HUES64 (cell line): ENCODE data around the gene ADISSP. TPM values are rescaled to one million over a fixed set of nuclear protein-coding genes. Genes with fewer than 3 reads are reported as not detected.

Experiments
- H3K27ac ChIP-seq: 2 replicates; pipeline ENCODE4 v1.7.0; 2013; ENCODE audit warnings: low read depth, low read length, inconsistent platforms
- H3K27me3 ChIP-seq: 2 replicates; pipeline ENCODE4 v1.6.1; 2013; ENCODE audit warnings: mild to moderate bottlenecking, low read length; ENCODE audit not compliant: insufficient read depth
- H3K36me3 ChIP-seq: 2 replicates; pipeline ENCODE4 v1.6.1; 2013; ENCODE audit warnings: mild to moderate bottlenecking, low read length; ENCODE audit not compliant: insufficient read depth
- H3K4me1 ChIP-seq: 2 replicates; pipeline ENCODE4 v1.6.1; 2013; ENCODE audit warnings: mild to moderate bottlenecking, low read length, moderate library complexity; ENCODE audit not compliant: insufficient read depth
- H3K4me3 ChIP-seq: 2 replicates; pipeline ENCODE4 v1.5.1; 2013; ENCODE audit warnings: mild to moderate bottlenecking, low read length, moderate library complexity
- H3K9ac ChIP-seq: 2 replicates; pipeline ENCODE4 v1.6.1; 2013; ENCODE audit warnings: mild to moderate bottlenecking, low read depth, low read length
- H3K9me3 ChIP-seq: 2 replicates; pipeline ENCODE4 v1.6.1; 2013; ENCODE audit warnings: low read depth, low read length; ENCODE audit not compliant: insufficient read depth
- WGBS: fragments of 150-250, 120-280 bp; methylation state at CpG from one replicate; pipeline ENCODE4 v1.1.7; 2013; ENCODE audit warnings: missing lambda C conversion rate; 5-methylcytosine and 5-hydroxymethylcytosine counted together
- polyA plus RNA-seq, 2 experiments: library from polyadenylated mRNA; stranded (reverse); fragments of 50-300 nt; gene quantifications; one replicate each; pipeline ENCODE4 v1.2.3, GENCODE V29; 2013

The ADISSP gene
- polyA plus RNA-seq (2013, experiment 1 of 2), result 78.0 TPM
- polyA plus RNA-seq (2013, experiment 2 of 2), result 81.8 TPM

- Histone ChIP-seq H3K4me3 (peak within 1 kb of the TSS; percentile 89), H3K9ac (peak within 1 kb of the TSS; percentile 83), H3K27me3 (no peaks in the 10 kb centered on the region), H3K27ac (peak within 1 kb of the TSS; percentile 84), H3K4me1 (peaks cover 9% of the 10 kb centered on the region), H3K9me3 (no peaks in the 10 kb centered on the region), H3K36me3 (0 out of 2 replicates have a peak, but pooled peaks cover 4% of the 10 kb centered on the region)
- WGBS, result under 1% methylated on average over 80 of the region's 80 CpGs
These were observed at the start of gene ADISSP for GRCh38 chr20:3767427-3768341. ADISSP (minus strand) TSS chr20:3767753; CDS start chr20:3760100, 7,653 bp downstream.

GRCh38 chr20:3815703-3816315 lies 48.3 kb upstream of the ADISSP start:
- Histone ChIP-seq H3K27me3 (no peaks in the 10 kb centered on the region), H3K9me3 (no peaks in the 10 kb centered on the region), H3K9ac (no peak overlapping the region), H3K27ac (no peak overlapping the region), H3K4me3 (no peak overlapping the region), H3K36me3 (no peaks in the 10 kb centered on the region), H3K4me1 (no peaks in the 10 kb centered on the region)
- 83% methylated on average over 9 of the region's 9 CpGs for WGBS

GRCh38 chr20:3814928-3815495 lies 47.5 kb upstream of the ADISSP start:
- H3K27me3 ChIP-seq, result no peaks in the 10 kb centered on the region
- 86% methylated on average over 7 of the region's 7 CpGs for WGBS
- H3K27ac ChIP-seq, result no peak overlapping the region
- H3K9ac ChIP-seq, result no peak overlapping the region
- H3K9me3 ChIP-seq, result no peaks in the 10 kb centered on the region
- no peak overlapping the region for H3K4me3 ChIP-seq
- no peaks in the 10 kb centered on the region for H3K36me3 ChIP-seq
- no peaks in the 10 kb centered on the region for H3K4me1 ChIP-seq

DNA sequence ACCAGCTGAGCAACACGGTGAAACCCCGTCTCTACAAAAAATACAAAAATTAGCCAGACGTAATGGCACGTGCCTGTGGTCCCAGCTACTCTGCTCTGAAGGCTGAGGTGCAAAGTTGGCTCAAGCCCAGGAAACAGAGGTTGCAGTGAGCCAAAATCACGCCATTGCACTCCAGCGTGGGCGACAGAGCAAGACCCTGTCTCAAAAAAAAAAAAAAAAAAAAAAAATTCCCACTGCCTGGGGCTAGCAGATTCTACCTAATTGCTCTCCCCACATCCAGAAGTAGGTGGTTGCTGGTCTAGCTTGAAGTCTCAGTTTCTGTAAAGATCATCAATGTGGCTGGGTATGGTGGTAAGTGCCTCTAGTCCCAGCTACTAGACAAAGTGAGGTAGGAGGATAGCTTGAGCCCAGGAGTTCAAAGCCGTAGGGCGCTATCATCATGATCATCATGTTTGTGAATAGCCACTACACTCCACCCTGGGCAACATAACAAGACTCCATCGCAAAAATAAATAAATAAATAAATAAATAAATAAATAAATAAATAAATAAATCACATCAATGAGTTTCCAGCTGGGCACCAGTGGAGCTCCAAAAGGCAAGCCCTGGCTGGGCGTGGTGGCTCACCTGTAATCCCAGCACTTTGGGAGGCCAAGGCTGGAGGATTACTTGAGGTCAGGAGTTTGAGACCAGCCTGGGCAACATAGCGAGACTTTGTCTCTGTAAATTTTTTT lies 46.5 kb upstream of the ADISSP start:
- Histone ChIP-seq H3K4me3 (no peak overlapping the region), H3K9ac (no peak overlapping the region), H3K27me3 (no peaks in the 10 kb centered on the region), H3K27ac (no peak overlapping the region), H3K4me1 (no peaks in the 10 kb centered on the region), H3K36me3 (no peaks in the 10 kb centered on the region), H3K9me3 (no peaks in the 10 kb centered on the region)
- WGBS, result 94% methylated on average over 11 of the region's 12 CpGs

DNA sequence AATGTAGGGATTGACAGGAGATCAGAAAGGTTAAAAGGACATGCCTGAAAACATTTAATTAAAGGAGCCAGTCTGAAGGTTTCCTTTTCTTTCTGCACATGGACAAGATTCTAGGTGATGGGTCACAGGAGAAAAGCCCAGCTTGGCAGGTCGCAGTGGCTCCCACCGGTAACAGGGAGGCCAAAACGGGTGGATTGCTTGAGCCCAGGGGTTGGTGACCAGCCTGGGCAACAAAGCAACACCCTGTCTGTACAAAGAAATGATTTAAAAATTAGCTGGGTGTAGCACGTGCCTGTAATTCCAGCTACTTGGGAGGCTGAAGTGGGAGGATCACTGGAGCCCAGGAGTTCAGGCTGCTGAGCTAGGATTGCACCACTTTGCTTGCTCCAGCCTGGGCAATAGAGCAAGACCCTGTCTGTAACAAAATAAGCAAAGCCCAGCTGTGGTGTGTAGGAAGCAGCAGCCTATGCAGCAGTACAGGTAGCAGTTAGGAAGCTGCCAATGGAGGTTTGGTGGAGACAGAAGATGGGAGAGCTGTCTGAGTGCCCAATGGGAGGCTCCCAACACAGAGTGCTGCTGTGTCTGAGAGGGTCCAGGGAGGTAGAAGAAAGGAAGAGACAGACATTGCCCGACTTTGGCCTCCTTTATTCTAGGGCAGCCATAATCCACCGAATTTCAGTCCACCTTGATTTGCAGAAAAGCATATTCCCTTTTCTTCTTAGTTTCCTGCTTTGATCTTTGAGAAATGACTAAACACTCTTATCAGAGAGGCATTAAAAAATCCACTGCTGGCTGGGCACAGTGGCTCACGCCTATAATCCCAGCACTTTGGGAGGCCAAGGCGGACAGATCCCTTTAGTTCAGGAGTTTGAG lies 45.7 kb upstream of the ADISSP start:
- 88% methylated on average over 8 of the region's 8 CpGs for WGBS
- no peak overlapping the region for H3K27ac ChIP-seq
- no peaks in the 10 kb centered on the region for H3K9me3 ChIP-seq
- no peaks in the 10 kb centered on the region for H3K36me3 ChIP-seq
- no peaks in the 10 kb centered on the region for H3K4me1 ChIP-seq
- no peak overlapping the region for H3K4me3 ChIP-seq
- H3K9ac ChIP-seq, result no peak overlapping the region
- no peaks in the 10 kb centered on the region for H3K27me3 ChIP-seq

DNA sequence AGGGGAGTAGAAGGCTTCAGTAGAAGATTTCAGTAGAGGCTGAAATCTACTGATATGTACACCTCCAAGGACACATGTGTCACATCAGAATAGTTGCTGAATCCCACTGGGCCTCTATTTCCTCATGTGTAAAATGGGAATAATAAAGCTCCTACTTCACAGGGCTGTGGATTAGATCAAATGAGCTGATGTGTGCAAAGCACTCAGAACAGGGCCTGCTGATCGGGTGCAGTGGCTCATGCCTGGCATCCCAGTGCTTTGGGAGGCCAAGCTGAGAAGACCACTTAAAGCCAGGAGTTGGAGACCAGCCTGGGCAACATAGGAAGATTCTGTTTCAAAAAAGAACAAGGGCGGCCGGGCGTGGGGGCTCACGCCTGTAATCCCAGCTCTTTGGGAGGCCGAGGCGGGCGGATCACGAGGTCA lies 44.7 kb upstream of the ADISSP start:
- 97% methylated on average over 9 of the region's 9 CpGs for WGBS
- no peaks in the 10 kb centered on the region for H3K27me3 ChIP-seq
- no peak overlapping the region for H3K27ac ChIP-seq
- no peaks in the 10 kb centered on the region for H3K9me3 ChIP-seq
- H3K4me3 ChIP-seq, result no peak overlapping the region
- peaks cover 7% of the 10 kb centered on the region for H3K4me1 ChIP-seq
- no peak overlapping the region for H3K9ac ChIP-seq
- H3K36me3 ChIP-seq, result no peaks in the 10 kb centered on the region

- Histone ChIP-seq H3K4me3 (no peak overlapping the region), H3K36me3 (no peaks in the 10 kb centered on the region), H3K4me1 (peaks cover 13% of the 10 kb centered on the region), H3K27ac (no peak overlapping the region), H3K27me3 (no peaks in the 10 kb centered on the region), H3K9me3 (no peaks in the 10 kb centered on the region), H3K9ac (no peak overlapping the region)
- WGBS, result 77% methylated on average over 19 of the region's 20 CpGs
These were observed 44.1 kb upstream of the ADISSP start for GRCh38 chr20:3811467-3812258.

DNA sequence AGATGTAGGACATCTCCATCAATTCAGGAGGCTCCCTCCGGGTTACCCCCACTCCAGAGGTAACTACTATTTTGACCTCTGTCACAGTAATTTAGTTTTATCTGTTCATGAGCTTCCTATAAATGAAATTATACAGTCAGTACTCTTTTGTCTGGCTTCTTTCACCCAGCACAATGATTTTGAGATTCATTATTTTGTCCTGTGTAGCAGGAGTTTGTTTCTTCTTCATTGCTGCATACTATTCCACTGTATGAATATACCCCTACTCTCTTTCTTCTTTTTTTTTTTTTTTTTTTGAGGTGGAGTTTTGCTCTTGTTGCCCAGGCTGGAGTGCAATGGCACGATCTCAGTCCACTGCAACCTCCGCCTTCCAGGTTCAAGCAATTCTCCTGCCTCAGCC lies 41.0 kb upstream of the ADISSP start:
- Histone ChIP-seq H3K27me3 (no peaks in the 10 kb centered on the region), H3K4me1 (peaks cover 22% of the 10 kb centered on the region), H3K9ac (no peak overlapping the region), H3K4me3 (no peak overlapping the region), H3K27ac (no peak overlapping the region), H3K36me3 (peaks cover 16% of the 10 kb centered on the region), H3K9me3 (no peaks in the 10 kb centered on the region)
- 94% methylated on average over 3 of the region's 3 CpGs for WGBS

- Histone ChIP-seq H3K4me3 (no peak overlapping the region), H3K27ac (no peak overlapping the region), H3K4me1 (peaks cover 33% of the 10 kb centered on the region), H3K9ac (no peak overlapping the region), H3K27me3 (no peaks in the 10 kb centered on the region), H3K36me3 (peaks cover 41% of the 10 kb centered on the region), H3K9me3 (no peaks in the 10 kb centered on the region)
- 94% methylated on average over 11 of the region's 11 CpGs for WGBS
These were observed 37.2 kb upstream of the ADISSP start for GRCh38 chr20:3804781-3805180.
